ENCODE measurements around the gene STOX2. TPM values are rescaled to one million over a fixed set of nuclear protein-coding genes. Genes with fewer than 3 reads are reported as not detected.
A peak's percentile ranks its signal among the peaks of the same experiment; 100 is the strongest.

The STOX2 gene
- total RNA-seq, 4 donors from 2014 or later = 8.6 to 19.6 (median 12.7) TPM

DNA sequence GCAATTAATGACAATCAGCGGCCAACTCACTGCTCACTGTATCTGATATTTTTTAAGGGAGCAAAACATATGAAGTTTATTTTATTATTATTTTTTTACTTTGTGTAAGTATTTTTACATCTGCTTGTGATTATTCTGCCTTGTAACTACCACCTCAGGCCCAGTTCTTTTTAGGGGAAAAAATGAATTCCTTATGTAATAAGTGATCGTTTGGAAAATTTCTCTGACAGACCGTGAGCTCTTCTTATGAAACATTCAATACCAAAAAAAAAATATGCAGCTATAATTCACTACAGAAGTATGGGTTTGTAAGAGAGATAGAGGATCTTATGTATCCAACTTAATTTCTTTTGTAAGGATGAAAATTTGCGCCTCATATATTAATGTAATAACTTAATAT, 33.5 kb upstream of the STOX2 start:
- no peaks in the 10 kb centered on the region for H3K27me3 ChIP-seq
- H3K4me1 ChIP-seq = peaks cover 13% of the 10 kb centered on the region
- no peak overlapping the region for H3K27ac ChIP-seq
- H3K36me3 ChIP-seq = no peaks in the 10 kb centered on the region
- no peaks in the 10 kb centered on the region for H3K9me3 ChIP-seq
- no peak for TF ChIP-seq EP300 (IDR thresholded peaks at IDR 0.05)
- no peak for TF ChIP-seq POLR2AphosphoS5 (IDR thresholded peaks at IDR 0.05)
- no peak overlapping the region for H3K4me3 ChIP-seq
- WGBS = 67% methylated on average over 4 of the region's 4 CpGs
- DNase-seq (ENCODE audit: low spot score in 2 of 2) = no peak

DNA sequence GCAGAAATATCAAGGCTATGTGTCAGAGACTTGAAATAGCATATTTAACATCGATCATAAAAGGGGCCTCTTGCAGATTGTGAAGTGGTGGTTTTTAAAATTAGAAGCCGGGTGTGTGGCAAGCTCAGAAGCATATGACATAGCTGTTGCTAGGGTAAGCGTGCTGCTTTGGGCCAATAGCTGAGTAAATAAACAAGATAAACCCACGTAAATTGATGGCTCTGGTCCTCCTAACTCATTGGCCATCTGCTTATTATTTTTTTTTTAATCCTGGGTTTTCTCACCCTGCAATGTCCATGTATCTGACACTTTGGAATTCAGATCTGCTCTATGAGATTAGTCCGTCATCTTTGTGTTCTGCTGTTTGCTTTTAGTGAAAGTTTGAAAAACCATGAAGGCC, 32.6 kb upstream of the STOX2 start:
- DNase-seq (ENCODE audit: low spot score in 2 of 2) = no peak
- Histone ChIP-seq H3K4me1 (peaks cover 21% of the 10 kb centered on the region), H3K27me3 (no peaks in the 10 kb centered on the region), H3K4me3 (no peak overlapping the region), H3K9me3 (no peaks in the 10 kb centered on the region), H3K36me3 (no peaks in the 10 kb centered on the region), H3K27ac (no peak overlapping the region)
- TF ChIP-seq EP300 (IDR thresholded peaks at IDR 0.05) (no peak), POLR2AphosphoS5 (IDR thresholded peaks at IDR 0.05) (no peak), POLR2A (IDR thresholded peaks at IDR 0.05) (no peak)
- TF ChIP-seq, protein P1, sequence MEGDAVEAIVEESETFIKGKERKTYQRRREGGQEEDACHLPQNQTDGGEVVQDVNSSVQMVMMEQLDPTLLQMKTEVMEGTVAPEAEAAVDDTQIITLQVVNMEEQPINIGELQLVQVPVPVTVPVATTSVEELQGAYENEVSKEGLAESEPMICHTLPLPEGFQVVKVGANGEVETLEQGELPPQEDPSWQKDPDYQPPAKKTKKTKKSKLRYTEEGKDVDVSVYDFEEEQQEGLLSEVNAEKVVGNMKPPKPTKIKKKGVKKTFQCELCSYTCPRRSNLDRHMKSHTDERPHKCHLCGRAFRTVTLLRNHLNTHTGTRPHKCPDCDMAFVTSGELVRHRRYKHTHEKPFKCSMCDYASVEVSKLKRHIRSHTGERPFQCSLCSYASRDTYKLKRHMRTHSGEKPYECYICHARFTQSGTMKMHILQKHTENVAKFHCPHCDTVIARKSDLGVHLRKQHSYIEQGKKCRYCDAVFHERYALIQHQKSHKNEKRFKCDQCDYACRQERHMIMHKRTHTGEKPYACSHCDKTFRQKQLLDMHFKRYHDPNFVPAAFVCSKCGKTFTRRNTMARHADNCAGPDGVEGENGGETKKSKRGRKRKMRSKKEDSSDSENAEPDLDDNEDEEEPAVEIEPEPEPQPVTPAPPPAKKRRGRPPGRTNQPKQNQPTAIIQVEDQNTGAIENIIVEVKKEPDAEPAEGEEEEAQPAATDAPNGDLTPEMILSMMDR (IDR thresholded peaks at IDR 0.05) = no peak
- WGBS = 52% methylated on average over 5 of the region's 5 CpGs

DNA sequence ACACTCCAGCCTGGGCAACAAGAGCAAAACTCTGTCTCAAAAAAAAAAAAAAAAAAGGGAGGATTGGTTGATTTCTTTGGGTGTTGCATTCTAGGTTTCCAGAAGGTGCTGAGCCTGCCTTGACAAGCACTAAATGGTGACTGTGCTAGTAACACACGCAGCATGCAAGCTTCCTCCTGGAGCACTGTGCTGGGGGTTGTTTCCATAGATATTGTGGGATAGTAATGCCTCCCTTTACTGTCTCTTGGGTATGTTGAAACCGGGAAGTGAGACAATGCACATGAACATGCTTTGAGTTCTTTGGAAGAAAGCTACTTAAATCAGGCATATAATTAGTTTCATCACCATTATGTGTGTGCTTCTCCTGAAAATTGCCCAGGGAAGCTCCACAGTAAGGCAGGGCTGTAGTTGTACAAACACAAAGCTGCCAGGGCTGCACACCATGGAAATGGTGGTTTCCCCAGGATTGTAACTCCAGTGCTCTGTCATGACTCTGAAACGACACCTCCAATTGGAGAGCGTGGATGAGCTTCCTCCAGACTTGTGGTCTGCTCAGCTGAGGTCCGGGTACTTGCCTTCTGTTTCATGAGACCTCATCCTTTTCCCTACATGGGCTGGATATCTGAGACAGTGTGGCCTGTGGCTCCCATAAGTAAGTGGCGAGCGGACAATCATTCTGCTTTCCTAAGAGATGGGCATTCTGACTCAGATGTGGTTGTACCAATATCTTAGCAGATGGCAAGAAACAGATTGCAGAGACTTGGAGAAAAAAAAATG, 31.5 kb upstream of the STOX2 start:
- Histone ChIP-seq H3K36me3 (no peaks in the 10 kb centered on the region), H3K27ac (no peak overlapping the region), H3K9me3 (no peaks in the 10 kb centered on the region), H3K27me3 (no peaks in the 10 kb centered on the region), H3K4me1 (peaks cover 21% of the 10 kb centered on the region), H3K4me3 (no peak overlapping the region)
- 73% methylated on average over 7 of the region's 7 CpGs for WGBS
- DNase-seq (ENCODE audit: low spot score in 2 of 2) = no peak
- TF ChIP-seq POLR2AphosphoS5 (IDR thresholded peaks at IDR 0.05) (no peak), POLR2A (IDR thresholded peaks at IDR 0.05) (no peak), EP300 (IDR thresholded peaks at IDR 0.05) (no peak)
- TF ChIP-seq, protein P1 (IDR thresholded peaks at IDR 0.05) = no peak

DNA sequence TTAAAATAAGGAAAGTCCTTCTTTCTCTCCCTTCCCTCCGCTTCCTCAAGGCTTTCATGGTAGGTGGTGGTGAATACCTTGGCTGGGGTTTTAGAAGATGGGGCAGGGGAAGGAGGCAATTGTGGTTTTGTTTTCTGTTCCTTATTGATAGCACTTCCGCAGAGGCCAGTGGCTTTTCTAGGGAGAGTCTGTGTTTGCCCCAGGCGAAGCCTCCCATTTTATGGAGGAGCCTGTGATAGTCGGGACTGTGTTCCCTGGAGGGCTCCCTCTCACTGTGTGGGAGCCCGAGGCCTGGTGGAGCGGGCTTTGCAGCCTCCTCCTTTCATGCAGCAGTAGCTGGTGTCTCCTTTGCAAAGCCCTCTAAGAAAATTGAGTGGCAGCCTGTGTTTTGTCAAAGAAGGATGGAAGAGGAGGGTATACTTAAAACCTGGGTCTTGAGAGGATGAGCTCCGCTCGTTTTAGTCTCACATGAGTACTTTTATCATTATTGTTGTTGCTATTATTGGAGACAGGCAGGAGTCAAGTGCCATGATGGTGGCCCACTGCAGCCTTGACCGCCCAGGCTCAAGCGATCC, 29.8 kb upstream of the STOX2 start:
- 82% methylated on average over 8 of the region's 10 CpGs for WGBS
- TF ChIP-seq EP300 (IDR thresholded peaks at IDR 0.05) (no peak), POLR2AphosphoS5 (IDR thresholded peaks at IDR 0.05) (no peak), POLR2A (IDR thresholded peaks at IDR 0.05) (no peak)
- TF ChIP-seq, protein P1 (IDR thresholded peaks at IDR 0.05) = no peak
- H3K9me3 ChIP-seq = no peaks in the 10 kb centered on the region
- no peaks in the 10 kb centered on the region for H3K27me3 ChIP-seq
- no peak for DNase-seq (ENCODE audit: low spot score in 2 of 2)
- no peak overlapping the region for H3K27ac ChIP-seq
- no peak overlapping the region for H3K4me3 ChIP-seq
- peaks cover 21% of the 10 kb centered on the region for H3K4me1 ChIP-seq
- no peaks in the 10 kb centered on the region for H3K36me3 ChIP-seq

DNA sequence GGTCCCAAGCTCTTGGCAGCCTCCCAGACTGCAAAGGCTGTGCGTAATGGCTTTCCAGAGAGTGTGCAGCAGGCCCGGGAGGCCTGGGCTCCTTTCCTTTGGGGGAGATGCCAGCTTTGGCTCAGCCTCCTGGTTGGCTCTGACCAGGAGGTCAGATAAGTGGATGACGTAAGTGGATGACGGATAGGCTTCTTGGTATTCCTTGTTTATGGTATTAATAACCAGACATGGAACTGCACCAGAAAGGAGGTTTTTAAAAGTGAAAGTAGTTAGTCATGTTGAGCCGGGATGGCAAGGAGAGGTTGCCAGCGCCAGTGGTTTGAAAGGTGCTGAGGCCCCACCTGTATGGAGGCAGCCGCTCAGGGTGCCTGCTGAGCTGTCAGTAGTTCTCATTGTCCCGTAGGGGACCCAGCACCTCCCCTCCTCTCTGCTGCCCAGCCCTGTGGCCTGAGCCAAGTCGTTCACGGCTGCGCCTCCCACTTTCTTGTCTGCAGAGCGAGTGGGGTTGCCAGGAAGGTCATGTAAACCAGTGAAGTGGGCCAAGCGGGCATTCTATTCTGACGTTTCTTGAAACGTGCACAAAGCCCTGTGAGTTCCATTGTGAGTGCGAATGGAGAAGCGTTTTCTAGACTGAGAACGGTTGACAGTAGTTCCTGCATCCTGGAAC, 28.7 kb upstream of the STOX2 start:
- H3K9me3 ChIP-seq = no peaks in the 10 kb centered on the region
- H3K27me3 ChIP-seq = no peaks in the 10 kb centered on the region
- H3K36me3 ChIP-seq = no peaks in the 10 kb centered on the region
- H3K4me3 ChIP-seq = peak overlapping the region; percentile 50
- 20% methylated on average over 18 of the region's 18 CpGs for WGBS
- DNase-seq (ENCODE audit: low spot score in 2 of 2) = peak in 1 of 2 donors; percentile 81
- peaks cover 21% of the 10 kb centered on the region for H3K4me1 ChIP-seq
- TF ChIP-seq EP300 (IDR thresholded peaks at IDR 0.05) (no peak), POLR2AphosphoS5 (IDR thresholded peaks at IDR 0.05) (no peak), POLR2A (IDR thresholded peaks at IDR 0.05) (no peak)
- TF ChIP-seq, protein P1 (IDR thresholded peaks at IDR 0.05) = no peak
- H3K27ac ChIP-seq = peak overlapping the region; percentile 64
